HG03280 (cell line): ENCODE data around the gene UGCG.
A peak's percentile ranks its signal among the peaks of the same experiment; 100 is the strongest.
"Not testable (repeated sequence)": the region's sequence is repeated elsewhere in the genome, so short reads cannot be mapped to it uniquely, and the experiment has no call there.

ENCODE experiments used
- ATAC-seq: cut with Tn5 transposase; IDR thresholded peaks from one replicate; pipeline ENCODE4 v1.9.1; 2021; ENCODE audit warnings: mild to moderate bottlenecking, moderate library complexity; ENCODE audit not compliant: unreplicated experiment

The UGCG gene

GRCh38 chr9:111917980-111918379 is 21.4 kb downstream of the UGCG start:
- ATAC-seq = no peak

- no peak for ATAC-seq
Measured at GRCh38 chr9:111919875-111920274, 23.3 kb downstream of the UGCG start.

GRCh38 chr9:111920531-111920930 is 23.9 kb downstream of the UGCG start:
- no peak for ATAC-seq

GRCh38 chr9:111922324-111923013 is 25.9 kb downstream of the UGCG start:
- ATAC-seq = no peak

- no peak for ATAC-seq
Measured at GRCh38 chr9:111924281-111924680, 27.7 kb downstream of the UGCG start.

GRCh38 chr9:111925017-111925770 is 28.6 kb downstream of the UGCG start:
- ATAC-seq = no peak

GRCh38 chr9:111925784-111926183 is 29.2 kb downstream of the UGCG start:
- no peak for ATAC-seq

- peak; percentile 99 for ATAC-seq
Measured at GRCh38 chr9:111926421-111926875, 29.8 kb downstream of the UGCG start.

- ATAC-seq = no peak
Measured at GRCh38 chr9:111928359-111928720, 31.7 kb downstream of the UGCG start.

GRCh38 chr9:111934747-111935146 is 38.1 kb downstream of the UGCG start:
- no peak for ATAC-seq

- no peak for ATAC-seq
Measured at GRCh38 chr9:111936391-111936790, 39.8 kb downstream of the UGCG start.

GRCh38 chr9:111937301-111937700 is 40.7 kb downstream of the UGCG start:
- ATAC-seq = no peak

GRCh38 chr9:111937781-111938426 is 41.3 kb downstream of the UGCG start:
- ATAC-seq = peak; percentile 50

GRCh38 chr9:111938427-111938800 is 41.8 kb downstream of the UGCG start:
- no peak for ATAC-seq

GRCh38 chr9:111939322-111939721 is 42.7 kb downstream of the UGCG start:
- no peak for ATAC-seq

GRCh38 chr9:111940697-111941096 is 44.1 kb downstream of the UGCG start:
- no peak for ATAC-seq

GRCh38 chr9:111943200-111943599 is 46.6 kb downstream of the UGCG start:
- no peak for ATAC-seq

GRCh38 chr9:111943746-111944145 is 47.1 kb downstream of the UGCG start:
- ATAC-seq = no peak

GRCh38 chr9:111944241-111944866 is 47.7 kb downstream of the UGCG start:
- no peak for ATAC-seq

- peak; percentile 80 for ATAC-seq
Measured at GRCh38 chr9:111945216-111945615, 48.6 kb downstream of the UGCG start.

- ATAC-seq = not testable (repeated sequence)
Measured at GRCh38 chr9:111948109-111948508, 51.5 kb downstream of the UGCG start.
